GM21526 (cell line): ENCODE measurements around the gene NHEJ1.

Source experiments
- ATAC-seq: cut with Tn5 transposase; IDR thresholded peaks from one replicate; pipeline ENCODE4 v1.9.1; 2021; ENCODE audit warnings: moderate library complexity; ENCODE audit not compliant: unreplicated experiment, low FRiP score

The NHEJ1 gene

DNA sequence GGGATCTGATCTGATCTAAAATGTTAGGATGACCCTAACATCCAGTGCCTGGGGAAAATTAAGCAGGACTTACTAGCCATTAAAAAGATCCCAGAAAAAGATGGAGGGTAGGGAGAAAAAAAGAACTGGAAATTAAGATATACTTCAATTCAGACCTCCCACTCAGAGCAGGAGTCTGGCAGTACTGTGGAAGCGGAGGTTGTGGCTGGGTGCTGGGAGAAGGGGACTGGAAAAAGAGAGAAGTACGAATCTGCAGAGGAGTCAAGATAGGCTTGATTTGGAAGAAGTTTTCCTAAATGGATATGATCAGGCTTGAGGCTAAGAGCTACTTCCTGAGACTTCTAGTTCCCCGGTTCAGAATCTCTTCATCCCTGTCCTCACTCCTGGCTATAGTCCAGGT, 66.4 kb downstream of the NHEJ1 start:
- ATAC-seq = no peak

DNA sequence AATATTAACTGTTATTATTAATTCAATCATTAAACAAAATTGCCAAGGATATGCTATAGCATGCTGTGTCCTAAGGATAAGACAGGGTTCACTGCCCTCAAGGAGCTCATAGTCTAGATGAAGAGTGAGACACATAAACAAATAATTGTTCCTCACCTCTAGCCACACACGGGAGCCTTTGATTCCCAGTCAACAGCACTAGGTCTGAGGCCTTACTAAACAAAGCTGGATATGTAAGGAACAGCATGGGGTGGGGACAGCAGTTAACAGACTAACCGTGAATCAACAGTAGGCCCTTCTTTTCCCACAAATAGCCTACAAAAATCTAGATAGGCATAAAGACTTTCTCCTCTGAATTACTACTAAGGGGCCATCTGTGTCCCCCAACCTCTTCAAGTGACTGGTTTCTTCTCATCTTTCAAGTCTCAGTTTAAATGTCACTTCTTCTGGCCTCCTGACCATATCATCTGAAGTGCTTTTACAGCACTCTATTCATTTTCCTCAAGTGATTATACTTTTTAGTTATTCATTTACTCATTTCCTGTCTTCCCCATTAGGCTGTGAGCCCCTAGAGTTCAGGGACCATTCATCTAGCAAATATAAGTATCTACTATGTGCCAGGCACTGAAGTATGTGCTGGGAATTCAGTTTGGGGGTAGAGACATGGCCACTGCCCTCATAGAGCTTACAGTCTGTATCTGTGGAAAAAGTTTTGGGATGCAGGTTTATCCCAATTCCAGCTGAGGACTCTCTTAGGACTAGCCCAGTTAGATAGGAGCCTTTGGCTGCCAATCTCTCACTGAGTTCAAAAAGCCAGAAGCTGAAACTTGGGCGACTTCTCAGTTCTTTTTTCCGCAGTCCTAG, 69.9 kb downstream of the NHEJ1 start:
- ATAC-seq = no peak

DNA sequence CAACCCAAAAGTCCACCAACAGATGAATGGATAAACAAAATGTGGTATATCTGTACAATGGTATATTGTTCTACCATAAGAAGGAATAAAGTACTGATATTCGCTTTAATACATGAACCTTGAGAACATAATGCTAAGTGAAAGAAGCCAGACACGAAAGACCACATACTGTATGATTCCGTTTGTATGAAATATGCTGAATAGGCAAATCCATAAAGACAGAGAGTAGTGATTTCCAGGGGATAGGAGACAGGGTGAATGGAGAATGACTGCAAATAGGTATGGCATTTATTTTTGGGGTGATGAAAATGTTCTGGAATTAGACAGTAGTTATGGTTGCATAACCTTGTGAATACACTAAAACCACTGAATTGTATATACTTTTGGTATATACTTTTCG, 71.3 kb downstream of the NHEJ1 start:
- no peak for ATAC-seq

DNA sequence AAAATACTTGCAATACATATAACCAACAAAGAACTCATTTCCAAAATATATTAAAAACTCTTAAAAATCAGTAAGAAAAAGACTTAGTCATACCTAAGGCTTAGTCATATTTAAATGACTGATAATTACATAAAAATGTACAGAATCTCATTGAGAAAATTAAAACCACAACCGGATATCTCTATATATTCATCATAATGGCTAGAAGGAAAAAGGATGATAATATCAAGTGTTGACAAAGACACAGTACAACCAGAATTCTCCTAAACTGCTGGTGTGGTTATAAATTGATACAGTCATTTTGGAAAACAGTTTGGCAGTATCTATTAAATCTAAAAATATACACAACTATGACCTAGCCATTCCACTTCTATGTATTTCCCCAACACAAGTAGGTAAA, 72.8 kb downstream of the NHEJ1 start:
- no peak for ATAC-seq

DNA sequence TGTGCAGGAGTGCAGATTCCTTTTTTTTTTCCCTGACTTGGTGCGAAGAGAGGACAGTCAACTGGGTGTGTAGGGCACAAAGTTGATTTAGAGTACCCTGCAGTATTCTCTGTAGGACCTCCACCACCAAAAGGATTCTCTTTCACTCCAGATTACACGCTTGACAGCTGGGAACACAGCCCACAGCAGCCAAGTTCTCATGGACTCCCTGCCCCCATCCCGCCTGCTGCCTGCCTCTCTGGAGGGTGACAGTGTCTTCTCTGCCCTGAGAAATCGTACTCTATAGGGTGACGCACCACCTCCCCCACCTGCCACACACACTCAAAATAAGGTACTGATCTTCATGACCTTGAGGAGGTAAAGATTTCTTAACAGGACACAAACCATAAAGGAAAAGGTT, 73.3 kb downstream of the NHEJ1 start:
- ATAC-seq = no peak

DNA sequence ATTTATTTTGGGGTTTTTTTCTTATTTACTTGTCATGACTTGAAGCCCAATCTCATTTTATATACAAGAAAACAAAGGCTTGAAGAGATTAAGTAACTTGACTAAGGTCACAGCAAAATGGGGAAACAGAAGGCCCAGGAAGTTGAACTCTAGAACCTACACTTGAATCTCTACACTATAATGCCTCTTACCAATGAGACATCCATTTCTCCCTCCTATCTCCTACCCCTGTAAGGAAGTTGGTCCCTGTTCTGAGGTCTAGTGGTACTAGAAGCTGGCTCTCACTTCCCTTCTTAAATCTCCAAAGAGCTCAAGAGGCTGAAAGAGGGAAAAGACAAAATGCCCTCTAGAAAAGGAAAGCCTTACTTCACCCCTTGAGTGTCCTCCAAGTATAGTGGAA, 74.4 kb downstream of the NHEJ1 start:
- ATAC-seq = no peak

DNA sequence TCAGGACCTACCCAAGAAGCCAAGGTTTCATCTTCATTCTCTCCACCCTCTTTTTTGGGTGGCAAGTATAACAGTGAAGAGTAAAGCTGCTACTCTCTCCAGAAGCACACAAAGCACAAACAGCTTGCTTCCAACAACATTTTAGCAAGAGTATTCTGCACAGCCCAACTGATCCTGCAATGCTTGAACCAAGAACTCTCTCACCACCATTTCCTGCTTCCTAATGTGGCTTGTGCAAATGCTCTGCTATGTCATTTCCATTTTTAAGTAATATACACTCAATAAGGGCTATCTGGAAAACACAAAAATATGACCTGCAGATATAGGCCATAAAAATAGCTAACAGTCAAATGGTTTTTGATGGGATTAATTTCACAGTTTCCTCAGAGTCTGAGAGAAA, 75.8 kb downstream of the NHEJ1 start:
- no peak for ATAC-seq

DNA sequence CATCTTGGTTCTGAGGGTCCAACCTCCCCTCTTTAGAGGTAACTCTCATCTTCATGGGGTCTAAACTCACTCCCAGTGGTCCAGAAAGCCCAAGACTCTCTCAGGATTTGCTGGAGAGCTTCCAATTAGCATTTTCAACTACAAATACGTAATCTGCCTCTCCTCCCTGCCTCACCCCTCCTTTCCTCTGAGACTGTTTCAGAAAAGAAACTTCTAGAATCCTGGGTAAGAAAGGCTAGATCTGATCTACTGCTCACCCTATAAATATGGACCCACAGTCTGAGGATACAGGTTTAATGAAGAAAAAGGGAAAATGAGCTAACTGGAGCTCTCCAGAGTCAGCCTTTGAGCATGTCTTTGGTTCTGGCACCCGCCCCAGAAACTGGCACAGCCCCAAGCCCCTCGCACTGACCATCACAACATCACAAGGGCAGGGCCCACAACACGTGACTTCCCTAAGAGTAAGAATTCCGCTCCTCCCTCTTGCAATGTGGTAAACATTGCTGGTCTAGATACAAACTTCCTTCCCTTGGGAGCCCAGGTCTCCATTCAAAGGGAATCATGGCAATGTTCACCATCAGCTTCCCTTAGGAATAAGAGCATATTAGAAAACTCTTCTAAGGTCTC, 78.2 kb downstream of the NHEJ1 start:
- no peak for ATAC-seq

DNA sequence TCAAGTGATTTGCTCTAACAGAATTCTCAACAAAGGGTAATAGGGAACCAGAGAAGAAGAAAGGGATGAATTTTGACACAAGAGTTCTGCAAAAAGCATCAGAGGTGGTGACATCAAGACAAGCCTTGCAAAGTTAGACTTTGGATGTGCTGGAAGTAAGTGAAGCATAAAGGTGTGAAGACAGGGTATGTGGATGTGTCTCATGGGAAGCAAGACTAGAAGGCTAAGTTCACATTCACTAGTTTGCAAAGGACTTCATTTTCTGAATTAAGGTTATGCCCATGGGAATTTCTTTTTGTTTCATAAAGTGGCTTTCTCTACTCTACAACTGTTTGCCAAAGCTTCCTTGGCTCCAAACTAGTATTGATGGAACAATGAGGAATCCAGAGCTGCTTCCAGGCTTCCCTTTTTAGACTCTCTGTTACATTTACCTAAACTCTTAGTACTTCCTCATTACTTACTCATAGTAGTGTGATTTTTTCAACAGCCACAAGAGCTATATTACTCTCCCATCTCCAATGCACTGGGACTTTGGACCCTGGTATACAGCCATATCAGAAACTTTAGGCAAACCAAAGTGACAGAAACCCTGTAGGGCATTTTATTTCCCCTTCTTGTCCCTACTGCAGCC, 78.8 kb downstream of the NHEJ1 start:
- ATAC-seq = no peak

DNA sequence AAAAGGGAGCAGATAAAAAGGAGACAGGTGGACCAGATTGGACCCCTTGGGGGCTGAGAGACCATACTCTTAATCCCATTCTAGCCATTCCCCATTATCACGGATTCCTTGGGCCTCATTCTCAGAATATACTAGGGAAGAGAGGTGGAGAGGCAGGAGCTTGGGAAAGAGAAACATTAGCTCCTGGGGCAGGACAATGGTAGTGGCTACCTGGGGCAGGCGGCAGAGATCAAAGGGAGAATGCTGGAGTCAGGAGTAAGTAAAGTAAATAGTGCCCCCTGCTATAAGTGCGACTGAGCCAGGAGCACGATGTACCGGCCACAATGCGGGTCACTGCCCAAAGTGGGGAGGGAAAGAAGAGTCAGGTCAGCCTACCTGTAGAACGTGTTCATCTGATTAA, 79.5 kb downstream of the NHEJ1 start:
- ATAC-seq = no peak

DNA sequence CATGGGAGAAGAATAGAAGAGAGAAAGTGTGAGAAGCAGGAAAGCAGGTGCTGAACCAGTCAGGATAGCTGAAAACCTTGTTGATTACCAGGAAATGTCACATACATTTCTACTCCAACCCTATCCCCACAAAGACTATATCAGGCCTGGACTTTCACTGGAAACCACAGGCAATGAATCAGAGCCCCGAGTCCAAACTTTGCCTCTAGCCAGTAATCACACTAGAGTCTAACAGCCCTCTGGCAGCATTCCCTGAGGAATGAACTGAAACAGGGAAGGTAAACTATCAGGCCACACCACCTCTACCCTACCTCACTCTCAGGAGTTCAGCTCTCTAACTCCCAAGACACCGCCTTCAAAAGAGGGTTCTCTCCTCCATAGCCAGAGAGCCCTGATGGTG, 81.2 kb downstream of the NHEJ1 start:
- ATAC-seq = no peak

DNA sequence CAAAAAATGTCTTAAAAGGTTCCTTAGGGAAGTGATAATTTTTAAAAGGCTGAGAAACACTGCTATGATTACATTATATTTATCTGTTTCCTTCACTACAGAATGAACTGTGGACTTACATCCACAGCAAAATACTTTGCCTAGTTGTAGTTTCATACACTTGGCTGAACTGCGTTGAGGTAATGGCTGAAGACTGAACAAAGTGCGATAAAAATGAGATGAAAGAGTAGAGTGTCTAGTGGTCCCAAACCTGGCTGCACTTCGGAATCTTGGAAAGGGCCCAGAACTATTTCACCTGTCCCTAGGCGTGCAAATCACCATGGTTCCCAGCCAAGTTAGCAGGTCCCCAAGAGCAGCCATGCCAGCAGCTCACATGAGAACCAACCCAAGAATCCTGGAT, 81.7 kb downstream of the NHEJ1 start:
- ATAC-seq = no peak

DNA sequence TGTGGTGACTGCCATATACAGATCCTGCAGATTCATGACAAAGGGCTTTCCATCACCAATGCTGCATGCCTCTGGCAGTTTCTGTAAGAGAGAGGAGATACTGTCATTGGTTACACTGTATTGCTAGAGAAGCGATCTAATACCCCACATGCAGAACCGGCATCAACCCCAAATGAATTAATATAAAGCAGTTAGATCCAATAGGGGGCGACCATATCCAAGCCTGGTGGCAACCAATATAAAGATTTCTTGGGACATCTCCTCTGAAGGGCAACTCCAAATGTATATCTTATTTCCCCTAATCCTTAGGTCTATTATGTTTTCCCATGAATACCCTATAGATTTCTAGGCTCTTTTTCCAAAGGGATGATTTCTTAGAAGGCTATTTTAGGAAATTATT, 82.5 kb downstream of the NHEJ1 start:
- no peak for ATAC-seq

DNA sequence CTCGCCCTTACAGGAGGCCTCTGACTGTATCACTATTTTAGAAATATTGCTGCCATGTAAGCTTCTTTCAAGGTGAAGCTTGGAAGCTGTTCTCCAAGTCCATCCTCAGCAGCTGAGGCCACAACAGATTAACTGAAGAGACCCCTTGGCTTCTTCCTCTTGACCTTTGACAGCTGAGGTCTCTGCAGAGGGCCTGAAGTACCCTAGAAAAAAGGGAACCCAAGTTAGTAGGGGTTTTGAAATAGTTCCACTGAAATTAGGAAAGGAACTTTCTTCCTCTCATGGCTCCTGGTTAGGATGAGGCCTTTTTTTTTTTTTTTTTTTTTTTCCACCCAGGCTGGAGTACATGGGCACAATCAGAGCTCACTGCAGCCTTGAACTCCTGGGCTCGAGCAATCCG, 84.4 kb downstream of the NHEJ1 start:
- ATAC-seq = no peak

DNA sequence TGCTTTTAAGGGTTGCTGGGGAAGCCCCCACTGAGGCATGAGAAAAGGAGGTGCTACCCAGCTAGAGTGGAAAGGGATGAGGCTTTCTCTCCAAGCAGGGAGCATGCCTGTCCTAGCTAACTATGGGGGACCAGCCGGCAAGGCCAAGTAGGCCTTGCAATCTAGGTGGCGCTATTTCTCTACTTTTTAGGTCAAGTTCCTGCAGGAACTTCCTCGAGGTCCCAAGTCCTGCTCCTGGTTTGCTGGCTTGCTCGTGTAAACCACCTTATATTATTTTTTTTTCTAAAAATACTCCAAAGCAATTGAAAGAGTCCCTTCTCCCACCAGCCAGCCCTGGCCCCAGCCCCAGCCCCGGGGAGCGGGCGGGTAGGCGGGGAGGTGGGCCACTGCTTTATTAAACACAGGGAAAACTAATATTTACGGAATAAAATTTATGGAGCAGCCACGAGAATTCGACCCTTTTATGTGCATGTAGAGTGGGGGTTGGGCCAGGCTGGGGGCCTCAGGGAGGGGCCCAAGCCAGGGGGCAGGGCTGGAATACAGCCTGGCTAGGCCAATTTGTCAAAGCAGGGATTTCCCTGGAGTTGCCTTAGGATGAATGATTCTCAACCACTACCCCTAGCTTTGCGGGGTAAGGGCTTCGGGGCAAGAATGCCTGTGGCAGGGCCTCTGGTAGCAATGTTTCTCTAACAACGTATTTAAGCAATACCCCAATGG, 87.0 kb downstream of the NHEJ1 start:
- ATAC-seq = no peak

DNA sequence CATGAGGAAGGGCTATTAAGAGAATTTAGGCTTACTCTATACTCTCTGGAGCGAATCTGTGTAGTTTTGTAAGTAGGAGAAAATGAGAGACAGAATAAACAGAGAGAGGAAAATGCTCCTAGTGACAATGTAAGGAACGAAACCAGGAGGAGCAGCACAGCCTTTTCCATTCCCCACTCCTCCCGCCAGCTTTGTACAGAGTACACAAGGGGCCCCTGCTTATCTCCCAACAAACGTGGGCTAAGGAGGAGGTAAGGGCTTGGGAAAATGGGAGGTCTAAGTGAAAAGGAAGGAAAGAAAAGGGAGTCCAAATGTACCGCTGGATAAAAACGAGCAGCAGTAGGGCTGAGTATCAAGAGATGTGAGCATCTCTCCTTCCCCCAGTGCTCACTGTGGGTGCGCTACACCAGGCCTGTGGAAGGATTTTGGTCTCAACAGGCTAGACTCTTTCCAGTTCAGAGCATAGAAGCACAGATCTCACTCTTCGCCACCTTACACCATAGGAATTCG, 87.8 kb downstream of the NHEJ1 start:
- ATAC-seq = no peak

DNA sequence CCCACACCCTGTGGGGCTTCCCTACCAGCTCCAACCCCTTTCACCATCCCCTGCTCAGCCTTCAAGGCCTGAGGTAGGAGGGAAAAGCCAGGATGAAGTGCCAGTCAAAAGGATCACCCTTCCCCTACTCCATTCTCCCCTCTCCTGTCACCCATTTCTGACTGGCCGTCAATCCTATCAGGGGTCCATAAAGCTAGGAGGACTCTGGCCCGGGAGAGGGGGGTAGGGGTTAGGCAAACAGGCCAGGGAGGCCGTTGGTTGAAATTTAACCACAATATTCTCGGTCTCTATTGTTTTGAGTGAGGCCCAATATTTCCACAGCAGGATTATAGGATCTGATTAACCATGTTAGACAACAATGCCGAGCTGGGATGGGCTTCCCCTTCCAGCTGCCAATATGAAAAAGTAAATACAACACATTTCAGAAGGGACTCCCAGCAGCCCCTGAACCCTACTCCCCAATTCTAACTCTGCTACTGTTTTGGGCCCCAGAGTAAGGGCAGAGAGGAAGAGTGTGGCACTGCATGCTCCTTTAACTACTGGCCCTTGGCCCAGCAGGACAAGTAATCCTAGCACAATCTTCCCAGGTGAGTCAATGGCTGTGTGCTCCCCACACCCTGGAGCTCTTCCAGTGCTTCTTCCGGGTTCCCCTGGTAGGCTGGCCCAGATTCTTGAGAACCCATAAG, 89.3 kb downstream of the NHEJ1 start:
- no peak for ATAC-seq

DNA sequence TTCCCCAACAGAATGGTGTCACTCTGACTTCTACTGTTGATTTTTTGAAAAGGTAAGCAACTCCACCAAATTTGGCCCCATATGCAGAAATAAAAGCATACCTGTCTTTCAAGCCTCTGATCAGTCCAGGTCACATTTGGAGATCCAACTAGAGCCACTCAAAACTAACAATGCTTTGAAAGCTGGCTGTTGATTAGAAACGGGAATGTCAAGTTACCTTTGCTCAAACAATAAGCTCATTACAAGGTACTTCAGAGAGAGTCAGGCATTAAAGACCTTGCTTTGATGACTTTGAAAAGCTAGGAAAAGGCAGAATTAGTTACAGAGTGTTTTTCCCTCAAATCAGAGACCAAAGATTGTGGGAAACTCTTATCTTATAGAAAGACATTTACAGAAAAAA, 95.1 kb downstream of the NHEJ1 start:
- ATAC-seq = no peak

DNA sequence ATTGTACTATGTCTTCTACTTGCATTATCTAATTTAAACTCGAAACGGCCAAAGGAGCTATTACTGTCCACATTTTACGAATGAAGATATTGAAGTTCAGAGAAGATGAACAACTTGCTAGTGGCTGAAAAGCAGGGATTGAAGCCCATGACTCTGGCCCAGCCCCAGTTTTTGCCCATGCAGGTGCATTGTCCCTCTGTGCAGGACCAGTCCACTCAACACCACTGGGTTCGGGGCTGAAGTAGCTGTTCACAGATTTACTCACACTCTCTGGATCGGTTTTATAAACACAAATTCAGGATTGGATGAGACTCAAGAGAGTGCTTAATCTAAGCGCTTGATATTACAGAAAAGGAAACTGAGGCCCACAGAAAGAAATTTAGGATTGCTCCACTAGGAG, 98.5 kb downstream of the NHEJ1 start:
- ATAC-seq = no peak
